Fibroblast of mammary gland (primary cell): Measurements from ENCODE around the gene PCDHGB6.
A peak's percentile ranks its signal among the peaks of the same experiment; 100 is the strongest.

ENCODE experiments used
- DNase-seq: peaks from one replicate; pipeline ENCODE4 v3.0.0-alpha.2; 2010; ENCODE audit warnings: low read depth
- H3K4me3 ChIP-seq: 2 replicates; pipeline ENCODE4 v1.5.1; 2011; ENCODE audit warnings: low read depth, mild to moderate bottlenecking, low read length, moderate library complexity; ENCODE audit not compliant: control insufficient read depth
- TF ChIP-seq, protein P1 (sequence below): conservative IDR thresholded peaks from 2 replicates; pipeline ENCODE4 v1.5.1; 2011; ENCODE audit warnings: low read depth, low read length, inconsistent platforms; ENCODE audit not compliant: control insufficient read depth, insufficient read depth

PCDHGB6 gene

DNA sequence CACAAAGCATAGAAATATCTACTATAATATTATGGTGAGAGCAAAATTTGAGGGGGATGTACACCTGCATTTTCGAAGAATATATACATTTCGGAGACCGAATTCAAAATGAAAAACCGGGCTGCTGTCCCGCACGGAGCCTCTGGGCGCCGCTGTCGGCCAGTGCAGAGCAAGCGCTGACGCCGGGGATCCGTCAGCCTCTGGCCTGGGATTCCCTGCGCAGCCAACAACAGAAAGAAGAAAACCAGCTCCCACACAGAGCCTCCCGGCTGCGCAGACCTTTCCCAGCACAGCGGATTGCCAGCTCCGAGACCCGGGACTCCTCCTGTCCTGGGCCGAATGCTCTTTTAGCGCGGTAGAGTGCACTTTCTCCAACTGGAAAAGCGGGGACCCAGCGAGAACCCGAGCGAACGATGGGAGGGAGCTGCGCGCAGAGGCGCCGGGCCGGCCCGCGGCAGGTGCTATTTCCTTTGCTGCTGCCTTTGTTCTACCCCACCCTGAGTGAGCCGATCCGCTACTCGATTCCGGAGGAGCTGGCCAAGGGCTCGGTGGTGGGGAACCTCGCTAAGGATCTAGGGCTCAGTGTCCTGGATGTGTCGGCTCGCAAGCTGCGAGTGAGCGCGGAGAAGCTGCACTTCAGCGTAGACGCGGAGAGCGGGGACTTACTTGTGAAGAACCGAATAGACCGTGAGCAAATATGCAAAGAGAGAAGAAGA lies at the start of gene PCDHGB6:
Gene PCDHGB6, plus strand, starts transcription at position 232 of the 716 bp plus-strand sequence. Its CDS starts 182 bp downstream, at position 414.
- peak within 1 kb of the TSS; percentile 35 for H3K4me3 ChIP-seq
- TF ChIP-seq, protein P1, sequence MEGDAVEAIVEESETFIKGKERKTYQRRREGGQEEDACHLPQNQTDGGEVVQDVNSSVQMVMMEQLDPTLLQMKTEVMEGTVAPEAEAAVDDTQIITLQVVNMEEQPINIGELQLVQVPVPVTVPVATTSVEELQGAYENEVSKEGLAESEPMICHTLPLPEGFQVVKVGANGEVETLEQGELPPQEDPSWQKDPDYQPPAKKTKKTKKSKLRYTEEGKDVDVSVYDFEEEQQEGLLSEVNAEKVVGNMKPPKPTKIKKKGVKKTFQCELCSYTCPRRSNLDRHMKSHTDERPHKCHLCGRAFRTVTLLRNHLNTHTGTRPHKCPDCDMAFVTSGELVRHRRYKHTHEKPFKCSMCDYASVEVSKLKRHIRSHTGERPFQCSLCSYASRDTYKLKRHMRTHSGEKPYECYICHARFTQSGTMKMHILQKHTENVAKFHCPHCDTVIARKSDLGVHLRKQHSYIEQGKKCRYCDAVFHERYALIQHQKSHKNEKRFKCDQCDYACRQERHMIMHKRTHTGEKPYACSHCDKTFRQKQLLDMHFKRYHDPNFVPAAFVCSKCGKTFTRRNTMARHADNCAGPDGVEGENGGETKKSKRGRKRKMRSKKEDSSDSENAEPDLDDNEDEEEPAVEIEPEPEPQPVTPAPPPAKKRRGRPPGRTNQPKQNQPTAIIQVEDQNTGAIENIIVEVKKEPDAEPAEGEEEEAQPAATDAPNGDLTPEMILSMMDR = peak; percentile 66
- peak; percentile 59 for DNase-seq

DNA sequence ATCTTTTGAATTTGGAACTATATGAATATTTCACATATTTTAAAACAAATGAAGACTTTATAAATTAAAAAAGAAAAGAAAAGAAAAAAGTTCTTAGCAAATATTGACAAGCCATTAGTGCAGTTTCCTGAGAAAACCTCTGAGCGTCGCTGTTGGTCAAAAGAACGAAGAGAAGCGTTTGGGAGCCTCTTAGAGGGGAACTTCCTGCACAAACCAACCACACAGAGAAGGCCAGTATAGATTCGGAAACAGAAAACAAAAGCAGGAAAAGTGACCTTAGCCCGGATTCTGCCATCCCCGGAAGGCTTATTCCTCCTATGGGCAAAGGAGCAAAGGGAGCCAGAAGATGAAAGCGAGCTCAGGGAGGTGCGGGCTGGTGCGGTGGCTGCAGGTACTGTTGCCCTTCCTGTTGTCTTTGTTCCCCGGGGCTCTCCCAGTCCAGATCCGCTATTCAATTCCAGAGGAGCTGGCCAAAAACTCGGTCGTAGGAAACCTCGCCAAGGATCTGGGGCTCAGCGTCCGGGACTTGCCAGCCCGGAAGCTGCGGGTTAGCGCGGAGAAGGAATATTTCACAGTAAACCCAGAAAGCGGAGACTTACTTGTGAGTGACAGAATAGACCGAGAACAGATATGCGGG lies 47.9 kb upstream of the PCDHGB6 start, which contains the start of gene PCDHGB2:
Gene PCDHGB2, plus strand, starts transcription at position 205 of the 637 bp plus-strand sequence. Its CDS starts 142 bp downstream, at position 347.
- H3K4me3 ChIP-seq = peak within 1 kb of the TSS; percentile 31
- DNase-seq = peak; percentile 63
- TF ChIP-seq, protein P1 = peak; percentile 52

DNA sequence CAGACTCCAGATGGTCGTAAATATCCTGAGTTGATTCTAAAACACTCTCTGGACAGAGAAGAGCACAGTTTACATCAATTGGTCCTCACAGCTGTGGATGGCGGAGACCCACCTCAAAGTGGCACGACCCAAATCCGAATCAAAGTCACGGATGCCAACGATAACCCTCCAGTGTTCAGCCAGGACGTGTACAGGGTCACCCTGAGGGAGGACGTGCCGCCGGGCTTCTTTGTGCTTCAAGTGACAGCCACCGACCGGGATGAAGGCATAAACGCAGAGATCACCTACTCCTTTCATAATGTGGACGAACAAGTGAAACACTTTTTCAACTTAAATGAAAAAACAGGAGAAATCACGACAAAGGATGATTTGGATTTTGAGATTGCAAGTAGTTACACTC lies 47.1 kb upstream of the PCDHGB6 start:
- H3K4me3 ChIP-seq = no peak overlapping the region
- no peak for DNase-seq
- TF ChIP-seq, protein P1 = no peak

DNA sequence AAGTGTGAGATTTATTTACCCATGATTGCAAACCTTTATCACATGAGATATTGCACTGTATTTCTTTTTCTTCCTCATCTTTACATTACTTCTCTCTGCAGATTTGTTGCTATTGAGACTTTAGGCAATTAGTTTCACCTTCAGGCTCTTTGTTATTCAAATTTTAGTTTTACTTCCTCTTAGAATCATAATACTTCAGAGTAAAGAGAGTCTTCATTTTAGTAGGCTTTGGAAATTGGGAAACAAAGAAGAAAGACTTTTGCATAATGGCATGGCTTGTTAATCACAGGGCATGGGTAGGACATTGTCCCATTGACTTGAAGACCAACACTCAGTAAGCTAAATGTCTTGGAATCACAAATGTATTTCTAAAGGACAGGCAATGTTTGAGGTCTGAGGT lies 45.1 kb upstream of the PCDHGB6 start:
- H3K4me3 ChIP-seq = no peak overlapping the region
- TF ChIP-seq, protein P1 = no peak
- no peak for DNase-seq

DNA sequence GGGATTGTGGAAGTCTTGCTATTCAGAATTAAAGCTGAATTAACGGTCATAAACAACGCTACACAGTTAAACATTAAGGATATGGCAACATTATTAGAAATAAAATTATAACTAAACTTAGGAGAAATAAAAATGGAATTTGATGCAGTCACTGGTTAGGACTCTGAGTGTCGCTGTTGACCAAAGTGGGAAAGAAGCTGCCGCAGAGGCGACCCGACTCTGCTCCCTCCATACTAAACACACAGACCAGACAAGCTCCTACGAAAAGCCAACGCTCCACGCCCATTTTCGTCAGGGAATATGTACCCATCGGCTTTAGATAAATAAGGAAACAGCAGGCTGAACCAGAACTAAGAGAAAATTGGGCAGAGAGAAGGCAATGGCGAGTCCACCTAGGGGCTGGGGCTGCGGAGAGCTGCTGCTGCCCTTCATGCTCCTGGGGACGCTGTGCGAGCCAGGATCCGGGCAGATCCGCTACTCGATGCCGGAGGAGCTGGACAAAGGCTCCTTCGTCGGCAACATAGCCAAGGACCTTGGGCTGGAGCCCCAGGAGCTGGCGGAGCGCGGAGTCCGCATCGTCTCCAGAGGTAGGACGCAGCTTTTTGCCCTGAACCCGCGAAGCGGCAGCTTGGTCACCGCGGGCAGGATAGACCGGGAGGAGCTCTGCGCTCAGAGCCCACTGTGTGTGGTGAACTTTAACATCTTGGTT lies 43.7 kb upstream of the PCDHGB6 start, which contains the start of gene PCDHGA5:
Gene PCDHGA5, plus strand, starts transcription at position 211 of the 709 bp plus-strand sequence. Its CDS starts 169 bp downstream, at position 380.
- H3K4me3 ChIP-seq = peak within 1 kb of the TSS; percentile 4
- TF ChIP-seq, protein P1 = peak; percentile 15
- peak; percentile 28 for DNase-seq

DNA sequence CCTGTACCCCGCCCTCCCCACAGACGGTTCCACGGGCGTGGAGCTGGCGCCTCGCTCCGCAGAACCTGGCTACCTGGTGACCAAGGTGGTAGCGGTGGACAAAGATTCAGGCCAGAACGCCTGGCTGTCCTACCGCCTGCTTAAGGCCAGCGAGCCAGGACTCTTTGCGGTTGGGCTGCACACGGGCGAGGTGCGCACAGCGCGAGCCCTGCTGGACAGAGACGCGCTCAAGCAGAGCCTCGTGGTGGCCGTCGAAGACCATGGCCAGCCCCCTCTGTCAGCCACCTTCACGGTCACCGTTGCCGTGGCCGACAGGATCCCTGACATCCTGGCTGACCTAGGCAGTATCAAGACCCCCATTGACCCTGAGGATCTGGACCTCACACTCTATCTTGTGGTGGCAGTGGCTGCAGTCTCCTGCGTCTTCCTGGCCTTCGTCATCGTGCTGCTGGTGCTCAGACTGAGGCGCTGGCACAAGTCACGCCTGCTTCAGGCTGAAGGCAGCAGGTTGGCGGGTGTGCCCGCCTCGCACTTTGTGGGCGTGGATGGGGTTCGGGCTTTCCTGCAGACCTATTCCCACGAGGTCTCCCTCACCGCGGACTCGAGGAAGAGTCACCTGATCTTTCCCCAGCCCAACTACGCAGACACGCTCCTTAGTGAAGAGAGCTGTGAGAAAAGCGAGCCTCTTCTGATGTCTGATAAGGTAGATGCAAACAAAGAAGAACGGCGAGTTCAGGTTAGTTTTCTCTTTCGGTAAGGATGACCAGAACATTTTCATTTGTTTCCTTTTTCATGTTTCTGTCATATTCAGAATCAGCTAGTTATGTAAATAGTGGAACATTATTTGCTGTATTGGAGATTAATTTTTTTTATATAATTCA lies 41.6 kb upstream of the PCDHGB6 start:
- no peak overlapping the region for H3K4me3 ChIP-seq
- DNase-seq = no peak
- TF ChIP-seq, protein P1 = no peak
